Activated T-cell treated with anti-CD3 and anti-CD28 coated beads, Interleukin-2, amount 50 U/mL, for 24 hours (primary cell): ENCODE measurements around the gene MISFA.
"Not testable (repeated sequence)": the region's sequence is repeated elsewhere in the genome, so short reads cannot be mapped to it uniquely, and the experiment has no call there.

ENCODE experiments used
- DNase-seq: peaks from one replicate; pipeline ENCODE4 v3.0.0-alpha.2; 2020
- H3K27ac Mint-ChIP-seq: 2 replicates; pipeline ENCODE4 v1.8.0; 2020; ENCODE audit warnings: mild to moderate bottlenecking, mixed read lengths
- H3K27me3 Mint-ChIP-seq: 2 replicates; pipeline ENCODE4 v1.8.0; 2020; ENCODE audit warnings: mixed read lengths
- H3K36me3 Mint-ChIP-seq: 2 replicates; pipeline ENCODE4 v1.8.0; 2020; ENCODE audit warnings: low read depth, mixed read lengths
- H3K4me1 Mint-ChIP-seq: 2 replicates; pipeline ENCODE4 v1.8.0; 2020; ENCODE audit warnings: low read depth, mixed read lengths
- H3K4me3 Mint-ChIP-seq: 2 replicates; pipeline ENCODE4 v1.8.0; 2020; ENCODE audit warnings: mild to moderate bottlenecking, moderate library complexity, mixed read lengths
- H3K9me3 Mint-ChIP-seq: 2 replicates; pipeline ENCODE4 v1.8.0; 2020; ENCODE audit warnings: mixed read lengths

MISFA gene

GRCh38 chr11:18599739-18600230 lies at the start of gene MISFA:
TSS of gene MISFA (plus strand) at chr11:18599789. CDS start at chr11:18599929, 140 bp downstream.
- Mint-ChIP-seq H3K9me3 (no peaks in the 10 kb centered on the region), H3K36me3 (peaks cover 5% of the 10 kb centered on the region), H3K4me3 (no peak within 1 kb of the TSS), H3K27me3 (no peaks in the 10 kb centered on the region), H3K4me1 (no peaks in the 10 kb centered on the region), H3K27ac (no peak within 1 kb of the TSS)
- no peak for DNase-seq

- DNase-seq = no peak
- H3K9me3 Mint-ChIP-seq = no peaks in the 10 kb centered on the region
- no peaks in the 10 kb centered on the region for H3K27me3 Mint-ChIP-seq
- no peaks in the 10 kb centered on the region for H3K4me1 Mint-ChIP-seq
- H3K4me3 Mint-ChIP-seq = no peak overlapping the region
- no peak overlapping the region for H3K27ac Mint-ChIP-seq
- peaks cover 50% of the 10 kb centered on the region for H3K36me3 Mint-ChIP-seq
These were observed 36.4 kb upstream of the MISFA start for GRCh38 chr11:18563090-18563730.

DNA sequence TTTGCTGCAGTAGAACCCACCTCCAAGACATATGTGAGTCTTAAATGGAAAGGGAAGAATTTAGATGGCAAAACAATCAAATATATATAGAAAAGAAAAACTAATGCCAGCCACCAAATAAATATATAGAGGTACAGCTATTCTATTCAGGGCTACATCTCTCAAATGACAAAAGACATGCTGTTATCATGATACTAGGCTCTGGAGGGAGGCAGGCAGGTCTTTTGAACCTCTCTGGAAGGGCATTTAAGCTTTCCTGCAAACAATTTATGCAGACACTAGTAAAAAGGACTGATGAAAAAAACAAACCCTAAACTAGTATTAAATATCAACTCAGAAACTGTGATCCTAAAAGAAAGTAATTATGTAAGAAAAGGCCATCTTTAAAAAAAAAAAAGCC lies 35.4 kb upstream of the MISFA start:
- Mint-ChIP-seq H3K27ac (no peak overlapping the region), H3K4me3 (no peak overlapping the region), H3K4me1 (no peaks in the 10 kb centered on the region), H3K9me3 (no peaks in the 10 kb centered on the region), H3K27me3 (no peaks in the 10 kb centered on the region), H3K36me3 (peaks cover 51% of the 10 kb centered on the region)
- DNase-seq = no peak

DNA sequence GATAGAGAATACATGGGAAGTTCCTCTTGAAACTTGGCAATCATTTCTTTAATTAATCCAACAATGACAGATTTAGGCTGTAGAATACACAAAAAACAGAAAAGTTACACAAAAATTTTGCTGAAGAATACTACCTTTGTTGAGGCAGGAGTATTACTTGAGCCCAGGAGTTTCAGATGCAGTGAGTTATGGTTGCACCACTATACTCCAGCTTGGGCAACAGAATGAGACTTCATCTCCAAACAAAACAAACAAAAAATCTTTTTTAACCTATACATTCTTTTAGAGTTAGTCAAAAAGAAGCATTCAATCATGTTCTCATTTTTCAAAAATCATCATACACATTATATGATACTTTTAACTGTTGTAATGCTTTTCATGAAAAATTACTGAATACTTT lies 33.2 kb upstream of the MISFA start:
- Mint-ChIP-seq H3K4me1 (no peaks in the 10 kb centered on the region), H3K27ac (no peak overlapping the region), H3K36me3 (peaks cover 53% of the 10 kb centered on the region), H3K9me3 (no peaks in the 10 kb centered on the region), H3K27me3 (no peaks in the 10 kb centered on the region), H3K4me3 (no peak overlapping the region)
- no peak for DNase-seq

GRCh38 chr11:18567081-18567480 lies 32.5 kb upstream of the MISFA start:
- no peak for DNase-seq
- peaks cover 52% of the 10 kb centered on the region for H3K36me3 Mint-ChIP-seq
- H3K27ac Mint-ChIP-seq = no peak overlapping the region
- H3K9me3 Mint-ChIP-seq = no peaks in the 10 kb centered on the region
- H3K4me3 Mint-ChIP-seq = no peak overlapping the region
- no peaks in the 10 kb centered on the region for H3K27me3 Mint-ChIP-seq
- H3K4me1 Mint-ChIP-seq = no peaks in the 10 kb centered on the region

- Mint-ChIP-seq H3K27me3 (no peaks in the 10 kb centered on the region), H3K36me3 (peaks cover 68% of the 10 kb centered on the region), H3K4me3 (no peak overlapping the region), H3K27ac (no peak overlapping the region), H3K9me3 (no peaks in the 10 kb centered on the region), H3K4me1 (peaks cover 19% of the 10 kb centered on the region)
- DNase-seq = no peak
These were observed 24.2 kb upstream of the MISFA start for GRCh38 chr11:18575361-18575760.

GRCh38 chr11:18578975-18579598 lies 20.5 kb upstream of the MISFA start:
- no peak for DNase-seq
- Mint-ChIP-seq H3K27ac (peak overlapping the region; percentile 60), H3K4me3 (peak overlapping the region; percentile 47), H3K9me3 (no peaks in the 10 kb centered on the region), H3K27me3 (no peaks in the 10 kb centered on the region), H3K36me3 (peaks cover 45% of the 10 kb centered on the region), H3K4me1 (peaks cover 19% of the 10 kb centered on the region)

- Mint-ChIP-seq H3K27me3 (no peaks in the 10 kb centered on the region), H3K27ac (no peak overlapping the region), H3K4me1 (peaks cover 19% of the 10 kb centered on the region), H3K36me3 (peaks cover 35% of the 10 kb centered on the region), H3K4me3 (no peak overlapping the region), H3K9me3 (no peaks in the 10 kb centered on the region)
- DNase-seq = no peak
These were observed 19.3 kb upstream of the MISFA start for GRCh38 chr11:18580113-18580766.

GRCh38 chr11:18581825-18582224 lies 17.8 kb upstream of the MISFA start:
- DNase-seq = no peak
- H3K36me3 Mint-ChIP-seq = peaks cover 23% of the 10 kb centered on the region
- no peaks in the 10 kb centered on the region for H3K27me3 Mint-ChIP-seq
- H3K4me3 Mint-ChIP-seq = no peak overlapping the region
- H3K9me3 Mint-ChIP-seq = no peaks in the 10 kb centered on the region
- H3K27ac Mint-ChIP-seq = no peak overlapping the region
- H3K4me1 Mint-ChIP-seq = peaks cover 18% of the 10 kb centered on the region

DNA sequence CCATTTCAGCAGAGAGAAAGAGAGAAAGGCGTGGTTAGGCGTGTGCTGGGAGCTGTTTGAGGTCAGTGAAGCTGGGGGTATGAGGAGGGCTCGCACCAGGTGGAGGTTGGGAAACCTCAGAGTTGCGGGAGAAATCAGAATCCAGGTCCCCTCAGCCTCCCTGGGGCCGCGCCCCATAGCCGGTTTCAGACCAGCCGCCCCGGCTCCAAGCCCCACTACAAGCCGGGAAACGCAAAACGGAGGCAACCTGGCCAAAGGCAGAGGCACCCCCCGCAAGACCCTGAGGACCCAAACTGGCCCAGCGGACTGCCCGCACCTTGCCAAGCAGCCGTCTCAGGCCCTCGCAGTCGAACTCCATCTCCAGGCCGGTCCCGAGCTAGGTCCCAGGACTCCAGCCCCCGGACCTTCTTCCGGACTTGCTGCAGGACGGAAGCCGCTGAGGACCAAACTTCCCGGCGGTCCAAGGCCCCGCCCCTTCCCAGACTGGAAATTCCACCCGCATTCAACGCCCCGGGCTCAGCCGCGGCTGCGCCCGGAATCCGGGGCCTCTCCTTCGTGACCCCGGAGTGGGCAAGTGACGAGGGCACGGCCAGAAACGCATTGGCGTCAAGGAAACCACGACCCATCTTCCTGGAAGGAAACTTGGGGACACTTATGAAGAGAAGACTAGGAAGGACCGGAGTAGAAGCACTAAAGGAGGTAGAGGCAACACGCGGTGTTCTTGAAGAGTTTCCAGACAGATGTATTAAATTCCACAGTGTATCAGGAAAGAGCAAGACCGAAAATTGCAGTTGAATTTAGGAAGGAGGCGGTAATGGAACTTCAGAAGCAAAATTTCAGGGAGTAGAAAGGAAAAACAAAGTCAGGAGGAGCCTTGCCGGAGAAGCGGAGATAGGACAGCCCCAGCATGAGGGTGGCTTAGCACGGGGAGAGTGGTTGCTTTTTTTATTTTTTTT lies 11.0 kb upstream of the MISFA start, which contains the start of gene UEVLD:
TSS of gene UEVLD (minus strand) at position 438 of the 956 bp plus-strand sequence. CDS start at position 358, 80 bp downstream.
- no peaks in the 10 kb centered on the region for H3K27me3 Mint-ChIP-seq
- no peaks in the 10 kb centered on the region for H3K9me3 Mint-ChIP-seq
- peak; percentile 83 for DNase-seq
- peaks cover 3% of the 10 kb centered on the region for H3K4me1 Mint-ChIP-seq
- H3K27ac Mint-ChIP-seq = no peak within 1 kb of the TSS
- peaks cover 3% of the 10 kb centered on the region for H3K36me3 Mint-ChIP-seq
- H3K4me3 Mint-ChIP-seq = no peak within 1 kb of the TSS

- peaks cover 3% of the 10 kb centered on the region for H3K4me1 Mint-ChIP-seq
- no peak for DNase-seq
- H3K36me3 Mint-ChIP-seq = no peaks in the 10 kb centered on the region
- peak overlapping the region; percentile 1 for H3K4me3 Mint-ChIP-seq
- no peaks in the 10 kb centered on the region for H3K27me3 Mint-ChIP-seq
- H3K9me3 Mint-ChIP-seq = no peaks in the 10 kb centered on the region
- peak overlapping the region; percentile 0 for H3K27ac Mint-ChIP-seq
These were observed 9.0 kb upstream of the MISFA start for GRCh38 chr11:18590571-18590970.

DNA sequence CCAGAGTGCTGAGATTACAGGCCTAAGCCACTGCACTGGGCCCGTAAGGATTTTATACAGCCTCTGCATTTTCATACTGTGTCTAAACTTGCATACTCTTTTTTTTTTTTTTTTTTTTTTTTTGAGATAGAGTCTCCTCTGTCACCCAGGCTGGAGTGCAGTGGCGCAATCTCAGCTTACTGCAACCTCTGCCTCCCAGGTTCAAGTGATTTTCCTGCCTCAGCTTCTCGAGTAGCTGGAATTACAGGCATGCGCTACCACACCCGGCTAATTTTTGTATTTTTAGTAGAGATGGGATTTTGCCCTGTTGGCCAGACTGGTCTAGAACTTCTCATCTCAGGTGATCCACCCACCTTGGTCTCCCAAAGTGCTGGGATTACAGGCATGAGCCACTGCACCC lies 5.5 kb upstream of the MISFA start:
- H3K27me3 Mint-ChIP-seq, DNase-seq, H3K4me3 Mint-ChIP-seq, H3K9me3 Mint-ChIP-seq, H3K27ac Mint-ChIP-seq, H3K4me1 Mint-ChIP-seq, H3K36me3 Mint-ChIP-seq: not testable (repeated sequence)

GRCh38 chr11:18594999-18595749 lies 4.4 kb upstream of the MISFA start:
- no peak overlapping the region for H3K27ac Mint-ChIP-seq

More at GRCh38 chr11:18594999-18595749, 4.4 kb upstream of the MISFA start:
- Mint-ChIP-seq H3K36me3 (peaks cover 5% of the 10 kb centered on the region), H3K4me1 (peaks cover 3% of the 10 kb centered on the region), H3K9me3 (no peaks in the 10 kb centered on the region), H3K27me3 (no peaks in the 10 kb centered on the region), H3K4me3 (no peak overlapping the region)
- DNase-seq = no peak
